GM23338 (cell line): ENCODE measurements around the gene GRHL3. TPM values are rescaled to one million over a fixed set of nuclear protein-coding genes. Genes with fewer than 3 reads are reported as not detected.

Source experiments
- ATAC-seq: fragments of 200-7000 bp; cut with Tn5 transposase; 3 replicates; pipeline ENCODE4 v1.9.1; 2020
- DNase-seq: peaks from one replicate; pipeline ENCODE4 v3.0.0-alpha.2; 2015; ENCODE audit warnings: low spot score
- H2AFZ ChIP-seq: fragments of 200-600 bp; sonication (generic); 2 replicates; pipeline ENCODE4 v1.8.0; 2016; ENCODE audit warnings: antibody characterized with exemption, mild to moderate bottlenecking, moderate library complexity
- H3F3A ChIP-seq: fragments of 200-600 bp; sonication (generic); replicated peaks from 2 replicates; pipeline ENCODE4 v1.8.0; 2017; ENCODE audit warnings: antibody characterized with exemption, mixed run types, low read depth
- H3K27ac ChIP-seq: fragments of 200-600 bp; sonication (generic); 2 replicates; pipeline ENCODE4 v1.6.1; 2016; ENCODE audit warnings: low read depth
- H3K27me3 ChIP-seq: fragments of 200-600 bp; sonication (generic); 2 replicates; pipeline ENCODE4 v1.8.0; 2016; ENCODE audit warnings: mild to moderate bottlenecking, mixed run types, moderate library complexity; ENCODE audit not compliant: insufficient read depth
- H3K36me3 ChIP-seq: fragments of 200-600 bp; sonication (generic); 2 replicates; pipeline ENCODE4 v1.8.0; 2016; ENCODE audit warnings: mild to moderate bottlenecking; ENCODE audit not compliant: insufficient read depth
- H3K4me1 ChIP-seq: fragments of 200-600 bp; sonication (generic); 2 replicates; pipeline ENCODE4 v1.8.0; 2016; ENCODE audit warnings: mild to moderate bottlenecking, moderate library complexity; ENCODE audit not compliant: insufficient read depth
- H3K4me2 ChIP-seq: fragments of 200-600 bp; sonication (generic); 2 replicates; pipeline ENCODE4 v1.7.1; 2017; ENCODE audit warnings: mixed run types
- H3K4me3 ChIP-seq: fragments of 200-600 bp; sonication (generic); 2 replicates; pipeline ENCODE4 v1.6.1; 2016; ENCODE audit warnings: mixed run types
- H3K79me2 ChIP-seq: fragments of 200-600 bp; sonication (generic); replicated peaks from 2 replicates; pipeline ENCODE4 v1.8.0; 2017; ENCODE audit warnings: mild to moderate bottlenecking; ENCODE audit not compliant: insufficient read depth
- H3K9me2 ChIP-seq: fragments of 200-600 bp; sonication (generic); 2 replicates; pipeline ENCODE4 v1.8.0; 2017; ENCODE audit not compliant: insufficient read depth
- H4K20me1 ChIP-seq: fragments of 200-600 bp; sonication (generic); replicated peaks from 2 replicates; pipeline ENCODE4 v1.8.0; 2017; ENCODE audit warnings: mild to moderate bottlenecking; ENCODE audit not compliant: insufficient read depth
- H3K27ac Mint-ChIP-seq: 2 replicates; pipeline ENCODE4 v1.8.0; 2020; ENCODE audit warnings: inconsistent platforms, mild to moderate bottlenecking, moderate library complexity, mixed read lengths
- H3K27me3 Mint-ChIP-seq: 3 replicates; pipeline ENCODE4 v1.8.0; 2022; ENCODE audit warnings: low read depth, mild to moderate bottlenecking, moderate library complexity, mixed read lengths, inconsistent platforms; ENCODE audit not compliant: insufficient read depth, poor library complexity
- H3K36me3 Mint-ChIP-seq: 3 replicates; pipeline ENCODE4 v1.8.0; 2021; ENCODE audit warnings: low read depth, mild to moderate bottlenecking, inconsistent platforms, moderate library complexity, mixed read lengths
- H3K4me1 Mint-ChIP-seq: 3 replicates; pipeline ENCODE4 v1.8.0; 2020; ENCODE audit warnings: mild to moderate bottlenecking, inconsistent platforms, mixed read lengths
- H3K4me3 Mint-ChIP-seq: 3 replicates; pipeline ENCODE4 v1.8.0; 2021; ENCODE audit warnings: moderate library complexity, mild to moderate bottlenecking, inconsistent platforms, mixed read lengths
- H3K9me3 Mint-ChIP-seq: 3 replicates; pipeline ENCODE4 v1.8.0; 2020; ENCODE audit warnings: moderate library complexity, mild to moderate bottlenecking, inconsistent platforms, mixed read lengths
- JUNB ChIP-seq: IDR thresholded peaks from one replicate; pipeline ENCODE4 v1.6.1; 2016; ENCODE audit warnings: antibody characterized with exemption; ENCODE audit not compliant: unreplicated experiment
- POLR2AphosphoS5 ChIP-seq: IDR thresholded peaks from 2 replicates; pipeline ENCODE4 v1.6.1; 2016; ENCODE audit warnings: antibody characterized with exemption, low read depth
- REST ChIP-seq: IDR thresholded peaks from one replicate; pipeline ENCODE4 v1.6.1; 2018; ENCODE audit warnings: antibody characterized with exemption; ENCODE audit not compliant: unreplicated experiment
- STAT1 ChIP-seq: IDR thresholded peaks from one replicate; pipeline ENCODE4 v1.6.1; 2016; ENCODE audit warnings: antibody characterized with exemption; ENCODE audit not compliant: unreplicated experiment
- ZNF462 ChIP-seq: fragments of 250-450 bp; sonication (Bioruptor Pico); IDR thresholded peaks from 2 replicates; pipeline ENCODE4 v1.5.0; 2020; ENCODE audit warnings: mild to moderate bottlenecking, moderate library complexity
- polyA plus RNA-seq: library from polyadenylated mRNA; unstranded; fragments of >200 nt; fragmentation: Nextera tagmentation; extraction: Ambion mirVana; gene quantifications from 2 replicates; pipeline ENCODE4 v1.2.1, GENCODE V29; 2016
- total RNA-seq: library from RNA; depleted of rRNA; stranded (reverse); fragments of >200 nt; shearing (Covaris generic); gene quantifications from 2 replicates; pipeline ENCODE4 v1.2.3, GENCODE V29; 2014

The GRHL3 gene
- total and polyA plus RNA-seq, 2 experiments from 2014 or later: 0.78 to 1.1 TPM

- no peak for TF ChIP-seq ZNF462
Measured at GRCh38 chr1:24329797-24330543, 10.8 kb downstream of the GRHL3 start (continued).

- Histone ChIP-seq H3K4me3 (no peak overlapping the region), H2AFZ (no peak overlapping the region), H3F3A (no peaks in the 10 kb centered on the region), H3K36me3 (no peaks in the 10 kb centered on the region), H3K4me1 (peaks cover 18% of the 10 kb centered on the region), H3K79me2 (no peaks in the 10 kb centered on the region), H4K20me1 (no peaks in the 10 kb centered on the region), H3K27me3 (no peaks in the 10 kb centered on the region), H3K4me2 (no peak overlapping the region), H3K27ac (no peak overlapping the region), H3K9me2 (no peaks in the 10 kb centered on the region; the same call in 1 of the 2 replicates)
- peaks cover 32% of the 10 kb centered on the region for H3K4me1 Mint-ChIP-seq
- H3K9me3 Mint-ChIP-seq: no peaks in the 10 kb centered on the region
- H3K27me3 Mint-ChIP-seq: peaks cover 15% of the 10 kb centered on the region
- no peaks in the 10 kb centered on the region for H3K36me3 Mint-ChIP-seq
- DNase-seq: no peak
- no peak overlapping the region for H3K27ac Mint-ChIP-seq
- no peak overlapping the region for H3K4me3 Mint-ChIP-seq
- no peak for ATAC-seq
- TF ChIP-seq REST (no peak), JUNB (no peak), STAT1 (no peak), POLR2AphosphoS5 (no peak)
Measured at GRCh38 chr1:24331961-24332673, 13.0 kb downstream of the GRHL3 start.
